ENCODE results near the gene RRAS2. TPM values are rescaled to one million over a fixed set of nuclear protein-coding genes. Genes with fewer than 3 reads are reported as not detected.
"Not testable (repeated sequence)": the region's sequence is repeated elsewhere in the genome, so short reads cannot be mapped to it uniquely, and the experiment has no call there.

RRAS2 gene
- total RNA-seq, 2 donors from 2014 or later: 31.6 to 34.2 TPM

DNA sequence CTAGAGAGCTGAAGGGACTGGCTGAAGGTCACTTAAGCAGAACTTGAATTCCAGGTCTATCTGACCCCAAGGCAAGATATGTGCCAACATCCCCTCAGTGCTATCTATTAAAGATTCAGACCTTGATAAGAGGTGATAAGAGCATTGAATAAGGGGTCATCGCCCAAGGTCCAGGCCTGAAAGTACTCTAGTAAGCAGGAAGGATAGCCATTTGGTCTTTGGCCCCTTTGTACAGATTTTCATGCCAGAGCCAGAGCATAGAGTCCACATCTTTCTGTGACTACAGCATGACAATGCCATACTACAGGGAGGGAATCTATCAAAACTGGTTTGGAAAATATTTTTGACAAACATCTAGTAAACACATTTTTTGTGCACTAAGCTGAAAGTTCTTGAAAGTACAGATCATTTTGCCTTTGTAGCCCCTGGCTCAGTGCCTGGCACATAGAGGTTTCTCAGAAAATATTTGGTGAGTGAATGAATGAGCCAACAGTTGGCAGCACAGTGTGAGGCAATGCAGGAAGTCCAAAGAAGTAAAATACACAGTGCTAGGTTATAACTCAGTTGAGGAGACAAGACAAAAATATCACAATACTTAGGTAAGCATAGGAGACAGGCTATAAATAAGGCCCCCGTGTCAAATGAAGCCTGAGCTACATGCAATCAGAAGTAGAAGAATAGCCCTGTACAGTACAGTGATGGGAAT, 15.1 kb upstream of the RRAS2 start:
- DNase-seq: peak; percentile 45
- intact Hi-C loops (cut with DNase I): no loop called here

DNA sequence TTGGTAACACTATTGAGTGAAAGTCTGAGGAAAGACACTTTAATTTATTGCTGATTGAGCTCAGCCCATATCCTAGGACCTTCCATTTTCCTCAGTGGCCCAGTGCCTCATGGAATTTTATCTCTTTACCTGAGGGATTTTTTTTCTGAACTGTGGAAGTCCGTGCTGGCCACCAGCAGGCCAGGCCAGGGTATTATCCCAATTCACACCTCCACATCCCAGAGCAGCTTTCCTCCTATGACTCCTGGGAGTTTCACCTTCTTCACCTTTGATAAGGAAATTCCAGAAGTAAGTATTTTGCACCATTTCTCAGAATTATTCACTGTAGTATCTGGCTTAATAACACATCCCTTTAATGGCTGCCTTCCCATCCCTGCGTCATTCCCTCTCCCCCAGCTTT, 13.0 kb upstream of the RRAS2 start:
- ATAC-seq: peak in 1 of 2 donors; percentile 45
- intact Hi-C loops (cut with DNase I): no loop called here

More for the DNA sequence above, 15.1 kb upstream of the RRAS2 start:
- ATAC-seq: peak; percentile 85 to 89

GRCh38 chr11:14371249-14371648, 12.3 kb upstream of the RRAS2 start:
- DNase-seq (no peak), ATAC-seq (no peak)
- intact Hi-C loops (cut with DNase I): no loop called here

More for the DNA sequence above, 13.0 kb upstream of the RRAS2 start:
- DNase-seq: no peak

DNA sequence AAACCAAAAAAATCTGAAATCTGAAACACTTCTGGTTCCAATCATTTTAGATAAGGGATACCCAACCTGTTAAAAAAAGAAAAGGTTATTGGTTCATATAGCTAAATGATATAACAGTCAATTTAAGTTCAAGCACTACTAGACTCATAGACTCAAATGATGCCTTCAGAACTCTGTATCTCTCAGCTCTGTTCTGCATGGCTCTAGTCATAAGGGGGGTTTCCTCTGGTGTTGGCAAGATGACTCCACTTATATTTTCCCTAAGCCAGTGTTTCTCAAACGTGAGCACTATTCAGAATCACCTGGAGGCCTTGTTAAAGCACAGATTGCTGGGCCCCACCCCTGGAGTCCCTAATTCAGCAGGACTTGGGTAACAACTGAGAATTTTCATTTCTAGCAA, 11.5 kb upstream of the RRAS2 start:
- ATAC-seq (no peak), DNase-seq (no peak)
- intact Hi-C loops (cut with DNase I): no loop called here

DNA sequence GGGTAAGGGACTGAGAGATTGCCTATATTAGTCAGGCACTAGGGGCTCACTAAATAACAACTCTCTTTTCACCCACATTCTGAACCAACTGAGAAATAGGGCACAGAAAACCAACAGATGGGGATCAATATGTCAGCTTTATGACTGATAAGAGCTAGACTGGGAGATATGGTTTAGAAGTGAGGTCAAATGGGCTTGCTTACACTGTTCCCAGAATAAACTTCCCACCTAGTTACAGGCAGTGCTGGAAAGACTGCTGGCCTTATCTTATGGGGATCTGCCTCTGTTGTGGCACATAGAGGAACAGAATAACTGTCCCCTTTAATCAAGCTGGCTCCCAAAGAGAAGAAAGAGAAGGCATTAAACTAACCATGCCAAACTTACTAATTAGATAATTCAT, 10.6 kb upstream of the RRAS2 start:
- intact Hi-C loops (cut with DNase I): no loop called here
- DNase-seq (no peak), ATAC-seq (no peak)

- DNase-seq (no peak), ATAC-seq (no peak)
- intact Hi-C loops (cut with DNase I): no loop called here
Observed at GRCh38 chr11:14366936-14367335, 8.0 kb upstream of the RRAS2 start.

DNA sequence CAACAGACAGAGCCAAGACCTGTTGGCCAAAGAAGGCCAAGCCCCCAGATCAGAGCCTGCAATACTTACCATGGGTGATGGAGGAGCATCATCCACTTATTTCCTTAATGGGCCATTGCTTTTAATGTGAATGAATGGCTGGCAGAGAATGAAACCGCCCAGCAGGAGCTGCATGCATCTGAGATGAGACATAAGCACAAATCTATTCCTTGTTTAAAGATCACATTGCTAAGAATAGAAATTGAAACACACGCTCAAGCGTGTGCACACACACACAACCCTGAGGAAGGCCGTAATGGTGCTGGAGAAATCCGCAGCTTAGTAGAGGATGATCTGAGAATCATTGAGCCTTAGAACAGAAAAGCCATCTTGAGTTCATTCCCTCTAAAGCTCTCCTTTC, 5.3 kb upstream of the RRAS2 start:
- ATAC-seq (peak in 1 of 2 donors; percentile 14), DNase-seq (no peak)
- intact Hi-C loops (cut with DNase I): no loop called here

DNA sequence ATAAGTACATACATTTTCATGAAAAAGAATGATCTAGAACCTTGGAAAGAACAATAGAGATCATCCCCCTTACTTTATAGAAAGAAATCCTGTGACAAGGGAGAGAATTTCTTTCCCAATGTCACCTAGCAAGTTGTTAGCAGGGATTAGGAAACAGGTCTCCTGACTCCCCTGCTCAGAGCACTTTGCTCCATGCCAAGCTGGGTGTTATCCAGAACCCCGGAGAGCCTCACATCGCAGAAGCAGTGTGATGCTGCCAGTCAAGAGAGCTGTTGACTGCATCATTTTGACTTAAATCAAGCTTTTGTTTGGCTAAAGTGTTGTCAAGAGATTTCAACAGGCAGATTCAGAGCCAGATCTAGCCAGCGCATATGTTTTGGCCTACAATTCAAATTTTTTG, 3.6 kb upstream of the RRAS2 start:
- ATAC-seq: no peak
- DNase-seq: peak; percentile 32
- intact Hi-C loops (cut with DNase I): no loop called here

DNA sequence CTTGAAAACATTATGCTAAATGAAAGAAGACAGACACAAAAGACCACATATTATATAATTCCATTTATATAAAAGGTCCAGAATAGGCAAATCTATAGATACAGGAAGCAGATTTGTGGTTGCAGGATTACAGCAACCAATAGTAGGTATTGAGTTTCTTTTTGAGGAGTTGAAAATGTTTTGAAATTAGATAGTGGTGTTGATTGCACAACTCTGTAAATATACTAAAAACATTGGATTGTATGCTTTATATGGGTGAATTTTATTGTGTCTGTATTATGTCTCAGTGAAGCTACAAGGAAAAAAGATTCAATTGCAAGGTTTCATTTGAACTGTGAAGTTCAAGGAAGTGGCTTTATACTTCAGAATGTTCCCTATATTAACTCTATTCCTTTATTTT, 3.0 kb upstream of the RRAS2 start:
- ATAC-seq (no peak), DNase-seq (no peak)
- intact Hi-C loops (cut with DNase I): no loop called here

- no peak for DNase-seq
- no peak for ATAC-seq
- intact Hi-C loops (cut with DNase I): no loop called here
Observed at GRCh38 chr11:14360976-14361375, 2.0 kb upstream of the RRAS2 start.

DNA sequence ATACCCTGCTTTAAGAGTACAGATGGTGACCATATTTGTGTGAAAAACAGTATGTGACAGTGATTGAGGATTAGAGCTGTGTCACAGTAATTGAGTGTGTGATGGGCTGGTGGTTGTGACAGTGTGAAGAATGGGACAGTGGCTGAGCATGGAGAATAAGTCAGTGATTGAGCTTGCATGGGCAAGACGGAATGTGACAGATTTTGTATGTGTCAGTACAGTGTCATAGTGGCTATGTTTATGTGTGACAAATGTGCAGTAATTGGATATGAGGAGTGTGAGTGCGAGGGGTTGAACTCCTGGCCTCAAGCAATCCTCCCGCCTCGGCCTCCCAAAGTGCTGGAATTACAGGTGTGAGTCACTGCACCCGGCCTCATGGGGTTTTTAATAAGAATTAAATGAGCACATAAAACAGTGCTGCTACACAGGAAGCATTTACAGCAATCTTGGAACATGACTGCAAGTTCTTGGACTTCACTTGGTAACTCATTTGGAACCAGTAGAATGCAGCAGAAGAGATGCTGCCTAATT, 583 bp upstream of the RRAS2 start:
- DNase-seq: no peak
- intact Hi-C loops (cut with DNase I): no loop called here
- ATAC-seq: no peak

DNA sequence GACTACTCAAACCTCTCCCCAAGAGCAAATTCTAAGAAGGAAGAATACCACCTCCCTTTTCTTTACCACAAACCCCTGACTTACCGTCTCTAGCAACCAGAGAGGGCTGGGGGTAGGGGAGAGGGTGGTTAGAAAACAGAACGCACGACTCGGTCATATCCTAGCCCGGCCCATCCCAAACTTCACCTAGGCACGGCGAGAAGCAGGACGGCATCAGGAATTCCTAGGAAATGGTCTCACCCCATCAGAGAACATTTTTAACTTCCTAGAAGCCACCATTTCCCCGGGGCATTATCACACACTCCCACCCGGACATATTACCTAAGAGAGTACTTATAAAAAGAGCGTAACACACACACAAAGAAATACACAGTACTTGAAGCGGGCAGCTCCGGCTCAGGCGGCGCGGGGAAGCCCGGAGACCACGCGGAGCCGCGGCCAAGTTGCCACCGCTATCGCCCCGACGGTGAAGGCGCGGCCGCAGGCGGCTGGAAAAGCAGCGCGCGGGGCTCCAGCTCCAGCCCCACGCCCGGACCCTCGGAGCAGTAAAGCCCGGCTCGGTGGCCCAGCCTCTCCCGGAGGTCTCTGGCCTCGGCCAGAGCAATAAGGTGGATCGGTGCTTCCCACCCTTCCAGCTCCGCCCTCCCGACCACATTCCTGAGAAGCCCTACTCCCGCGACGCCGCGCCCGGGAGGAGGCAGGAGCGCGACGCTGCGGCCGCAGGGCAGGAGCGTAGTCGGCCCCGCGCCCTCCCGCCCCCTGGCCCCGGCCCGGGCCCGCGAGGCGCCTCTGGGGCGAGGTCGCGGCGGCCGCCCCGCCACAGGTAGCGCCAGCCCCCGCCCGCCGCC, 878 bp downstream of the RRAS2 start:
- peak; percentile 55 for DNase-seq
- peak; percentile 74 to 79 for ATAC-seq
- intact Hi-C loops (cut with DNase I): no loop called here

DNA sequence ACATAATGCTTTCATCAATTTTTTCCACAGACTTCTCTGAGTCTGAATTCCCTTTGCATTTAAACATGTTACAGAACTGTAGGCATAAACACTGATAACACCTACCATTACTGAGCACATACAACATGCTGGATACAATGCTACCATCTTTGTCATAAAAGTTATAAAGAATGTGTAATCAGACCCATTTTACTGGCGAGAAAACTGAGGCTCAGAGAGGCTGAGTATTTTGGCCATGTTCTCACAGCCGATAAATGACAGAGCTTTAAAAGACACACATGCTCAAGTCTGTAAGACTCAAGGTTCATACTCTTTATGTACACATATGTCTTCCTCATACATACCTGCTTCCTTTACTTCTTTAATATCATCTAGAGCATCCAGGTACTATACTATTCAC, 2.6 kb downstream of the RRAS2 start:
- ATAC-seq (no peak), DNase-seq (no peak)
- intact Hi-C loops (cut with DNase I): no loop called here

GRCh38 chr11:14354604-14355003, 4.4 kb downstream of the RRAS2 start:
- intact Hi-C loops (cut with DNase I); DNase-seq; ATAC-seq: not testable (repeated sequence)

DNA sequence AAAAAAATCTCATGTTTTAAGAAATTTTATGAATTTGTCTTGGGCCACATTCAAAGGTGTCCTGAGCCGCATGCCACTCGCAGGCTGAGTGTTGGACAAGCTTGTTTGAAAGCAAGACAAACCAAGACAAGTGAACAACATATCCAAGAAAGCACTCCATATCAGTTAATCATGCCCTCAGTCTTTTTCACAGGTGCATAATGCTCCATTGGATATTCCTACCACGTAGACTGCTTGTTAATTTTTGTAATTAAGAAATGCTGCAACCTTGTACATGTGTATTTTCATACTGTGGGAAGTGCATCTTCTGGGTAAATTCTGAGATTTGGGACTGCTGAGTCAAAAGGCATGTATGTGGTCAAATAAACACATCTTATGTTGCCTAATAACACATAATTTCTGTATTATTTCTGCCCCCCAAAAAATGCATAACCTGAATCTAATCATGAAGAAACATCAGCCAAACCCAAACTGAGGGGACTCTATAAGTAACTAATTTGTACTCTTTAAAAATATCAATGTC, 8.2 kb downstream of the RRAS2 start:
- intact Hi-C loops (cut with DNase I): no loop called here
- ATAC-seq (no peak), DNase-seq (no peak)

DNA sequence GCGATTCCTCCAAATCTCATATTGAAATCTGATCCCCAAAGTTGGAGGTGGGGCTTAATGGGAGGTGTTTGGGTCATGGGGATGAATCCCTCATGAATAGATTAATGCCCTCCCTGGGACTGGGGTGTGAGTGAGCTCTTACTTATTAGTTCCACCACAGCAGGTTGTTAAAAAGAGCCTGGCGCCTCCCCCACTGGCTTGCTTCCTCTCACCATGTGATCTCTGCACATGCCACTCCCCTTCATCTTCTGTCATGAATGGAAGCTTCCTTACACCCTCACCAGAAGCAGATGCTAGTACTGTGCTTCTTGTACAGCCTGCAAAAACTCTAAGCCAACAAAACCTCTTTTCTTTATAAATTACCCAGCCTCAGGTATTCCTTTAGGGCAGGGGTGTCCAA, 8.8 kb downstream of the RRAS2 start:
- intact Hi-C loops (cut with DNase I): no loop called here
- DNase-seq (no peak), ATAC-seq (no peak)

GRCh38 chr11:14347991-14348390, 11.0 kb downstream of the RRAS2 start:
- ATAC-seq: no peak
- no peak for DNase-seq
- intact Hi-C loops (cut with DNase I): no loop called here

DNA sequence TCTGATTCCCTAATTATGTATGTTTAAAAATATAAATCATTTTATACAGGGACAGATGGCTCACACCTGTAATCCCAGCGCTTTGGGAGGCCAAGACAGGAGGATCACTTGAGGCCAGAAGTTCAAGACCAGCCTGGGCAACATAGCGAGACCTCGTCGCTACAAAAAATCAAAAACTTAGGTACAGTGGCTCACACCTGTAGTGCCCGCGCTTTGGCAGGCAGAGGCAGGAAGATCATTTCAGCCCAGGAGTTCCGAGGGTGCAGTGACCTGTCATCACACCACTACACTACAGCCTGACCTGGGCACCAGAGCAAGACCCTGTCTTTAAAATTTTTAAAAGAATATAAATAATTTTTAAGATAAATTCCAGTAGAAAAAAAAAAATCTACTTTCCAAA, 11.5 kb downstream of the RRAS2 start:
- intact Hi-C loops (cut with DNase I): no loop called here
- ATAC-seq: no peak
- no peak for DNase-seq

- no peak for ATAC-seq
- no peak for DNase-seq
- intact Hi-C loops (cut with DNase I): no loop called here
Observed at GRCh38 chr11:14346303-14346955, 12.6 kb downstream of the RRAS2 start.

- ATAC-seq (no peak), DNase-seq (no peak)
- intact Hi-C loops (cut with DNase I): no loop called here
Observed at GRCh38 chr11:14345668-14346067, 13.3 kb downstream of the RRAS2 start.
